ENCODE measurements around the gene FNIP1.

GRCh38 chr5:131607903-131608540, 188.8 kb downstream of the FNIP1 start:
- TF ChIP-seq POLR2A (IDR thresholded peaks at IDR 0.05): no peak
- TF ChIP-seq CTCF (IDR thresholded peaks at IDR 0.05): no peak
